GM18909 (cell line): ENCODE data around the gene RTKN.
"Not testable (repeated sequence)": the region's sequence is repeated elsewhere in the genome, so short reads cannot be mapped to it uniquely, and the experiment has no call there.

Experiments used
- ATAC-seq: cut with Tn5 transposase; IDR thresholded peaks from one replicate; pipeline ENCODE4 v1.9.1; 2021; ENCODE audit warnings: mild to moderate bottlenecking; ENCODE audit not compliant: unreplicated experiment, poor library complexity

RTKN gene

DNA sequence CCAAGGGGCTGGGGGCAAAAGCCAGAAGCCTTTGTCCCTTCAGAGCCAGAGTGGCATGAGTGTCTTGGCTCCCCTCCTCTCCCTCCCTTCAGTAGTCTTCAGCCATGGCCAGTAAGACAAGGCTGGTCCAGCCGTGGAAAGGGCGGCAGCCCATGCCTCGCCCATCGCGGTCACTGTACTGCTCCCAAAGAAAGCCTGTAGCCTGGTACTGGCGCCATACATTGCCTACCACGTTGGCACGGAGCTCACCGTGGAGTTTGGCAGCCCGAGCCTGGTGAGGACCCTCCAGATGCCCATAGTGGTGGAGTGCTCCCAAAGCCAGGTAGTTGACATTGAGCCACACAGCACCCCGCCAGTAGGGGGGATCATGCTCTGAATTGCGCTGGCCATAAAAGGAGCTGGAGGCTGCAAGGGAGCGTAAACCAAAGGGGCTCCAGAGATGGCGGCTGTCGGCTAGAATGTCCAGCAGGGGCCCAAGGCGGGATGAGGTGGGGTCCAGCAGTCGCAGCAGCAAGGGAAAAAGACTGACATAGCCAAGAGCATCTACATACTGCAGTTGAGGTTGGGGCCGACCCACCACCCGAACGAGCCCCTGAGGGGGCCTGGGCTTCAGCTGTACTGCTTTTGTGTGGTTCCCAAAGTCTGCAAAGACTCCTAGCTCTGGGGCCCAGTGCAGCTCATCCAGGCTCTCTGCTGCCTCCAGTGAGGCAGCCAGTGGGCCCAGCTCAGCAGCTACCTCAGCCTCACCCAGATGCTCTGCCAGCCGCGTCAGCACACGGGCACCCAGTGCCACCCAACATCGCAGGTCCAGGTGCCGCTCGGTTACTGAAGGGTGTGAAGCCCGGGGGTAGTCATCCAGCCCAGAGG, 19.7 kb upstream of the RTKN start:
- no peak for ATAC-seq

DNA sequence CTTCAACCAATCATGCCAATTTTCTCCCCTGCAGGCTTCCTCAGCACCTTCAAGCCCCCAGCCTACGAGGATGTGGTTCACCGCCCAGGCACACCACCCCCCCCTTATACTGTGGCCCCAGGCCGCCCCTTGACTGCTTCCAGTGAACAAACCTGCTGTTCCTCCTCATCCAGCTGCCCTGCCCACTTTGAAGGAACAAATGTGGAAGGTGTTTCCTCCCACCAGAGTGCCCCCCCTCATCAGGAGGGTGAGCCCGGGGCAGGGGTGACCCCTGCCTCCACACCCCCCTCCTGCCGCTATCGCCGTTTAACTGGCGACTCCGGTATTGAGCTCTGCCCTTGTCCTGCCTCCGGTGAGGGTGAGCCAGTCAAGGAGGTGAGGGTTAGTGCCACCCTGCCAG, 18.4 kb upstream of the RTKN start:
- not testable (repeated sequence) for ATAC-seq

- not testable (repeated sequence) for ATAC-seq
These were observed 17.9 kb upstream of the RTKN start for GRCh38 chr2:74459503-74460118.

GRCh38 chr2:74458938-74459363, 17.2 kb upstream of the RTKN start:
- no peak for ATAC-seq

DNA sequence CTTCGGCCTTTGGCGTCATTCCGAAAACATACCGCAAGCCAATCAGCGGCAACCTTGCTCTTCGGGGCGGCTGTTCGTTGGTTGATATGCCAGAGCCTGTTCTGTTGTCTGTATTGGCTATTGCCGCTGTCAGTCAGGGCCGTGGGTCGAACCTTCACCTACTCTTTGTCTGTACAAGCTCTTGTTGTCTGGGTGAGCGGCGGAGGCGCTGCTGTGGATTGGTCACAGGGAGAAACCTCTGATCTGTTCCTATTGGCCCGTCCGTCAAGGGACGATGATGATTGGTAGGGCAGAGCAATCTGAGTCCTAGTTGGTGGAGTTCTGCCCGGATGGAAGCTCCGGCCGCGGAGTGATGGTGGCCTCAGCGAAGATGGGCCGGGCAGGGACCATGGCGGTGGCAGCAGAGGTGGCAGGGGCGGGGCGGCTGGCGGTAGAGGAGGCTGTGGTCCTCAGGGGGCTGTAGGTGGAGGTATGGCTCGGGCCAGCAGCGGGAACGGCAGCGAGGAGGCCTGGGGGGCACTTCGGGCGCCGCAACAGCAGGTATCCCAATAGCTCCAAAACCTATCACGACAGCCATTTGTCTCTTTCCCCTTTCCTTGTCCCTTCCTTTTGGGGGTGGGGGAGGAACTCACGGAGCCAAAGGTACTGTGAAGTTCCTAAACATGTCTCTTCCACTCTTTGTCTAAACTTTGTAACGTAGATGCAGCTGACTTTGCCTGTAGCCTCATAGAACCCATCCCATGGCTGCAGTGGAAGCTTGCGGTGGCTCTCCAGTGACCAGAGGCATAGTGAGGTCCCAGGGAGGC, 16.6 kb upstream of the RTKN start, which contains the start of gene WBP1:
WBP1 (plus strand) TSS at position 307 of the 806 bp plus-strand sequence; CDS start at position 472, 165 bp downstream.
- peak; percentile 86 for ATAC-seq

- peak; percentile 34 for ATAC-seq
These were observed 15.9 kb upstream of the RTKN start for GRCh38 chr2:74457549-74458131.

GRCh38 chr2:74457129-74457548, 15.4 kb upstream of the RTKN start:
- no peak for ATAC-seq

GRCh38 chr2:74454654-74455511, 13.1 kb upstream of the RTKN start, which contains the start of gene INO80B:
TSS of gene INO80B (plus strand) at chr2:74455087. CDS start at chr2:74455117, 30 bp downstream.
- peak; percentile 50 for ATAC-seq

DNA sequence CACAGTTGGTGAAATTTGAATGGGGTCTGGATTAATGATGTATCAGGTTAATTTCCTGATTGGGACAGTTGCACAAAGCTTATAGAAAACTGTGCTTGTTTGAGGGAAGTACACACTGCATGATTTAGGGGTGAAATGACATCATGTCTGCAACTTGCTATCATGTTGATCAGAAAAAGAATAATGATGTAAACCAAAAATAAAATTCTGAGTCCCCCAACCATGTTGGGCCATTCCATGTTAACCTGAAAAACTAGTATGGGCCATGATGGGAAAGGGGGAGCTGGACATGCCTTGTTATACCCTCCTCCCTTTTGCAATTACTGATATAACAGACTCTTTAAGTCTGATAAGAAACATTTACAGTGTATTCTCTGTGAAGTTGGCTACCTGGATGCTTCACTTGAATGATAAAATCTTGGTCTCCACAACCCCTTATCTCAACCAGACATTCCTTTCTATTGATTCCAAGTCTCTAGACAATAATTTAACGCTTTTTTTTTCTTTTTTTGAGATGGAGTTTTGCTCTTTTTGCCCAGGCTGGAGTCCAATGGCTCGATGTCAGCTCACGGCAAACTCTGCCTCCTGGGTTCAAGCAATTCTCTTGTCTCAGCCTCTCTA, 8.9 kb upstream of the RTKN start:
- ATAC-seq: no peak

DNA sequence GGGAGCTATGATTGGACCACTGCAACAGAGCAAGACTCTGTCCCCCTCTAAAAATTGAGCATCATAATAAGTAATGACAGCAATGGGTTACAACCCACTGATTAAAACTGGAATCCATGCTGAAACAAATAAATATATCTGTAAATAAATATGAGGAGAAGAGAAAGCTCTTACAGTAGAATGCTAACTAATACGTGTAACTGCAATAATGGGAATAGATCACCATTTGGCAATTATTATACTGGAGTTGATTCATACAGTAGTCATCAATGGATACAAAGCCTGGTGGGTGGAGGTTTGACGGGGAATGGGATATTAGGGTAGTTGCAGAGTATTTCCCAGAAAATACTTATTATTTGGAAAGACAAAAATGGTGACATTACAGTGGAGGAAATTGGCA, 7.0 kb upstream of the RTKN start:
- ATAC-seq: no peak

DNA sequence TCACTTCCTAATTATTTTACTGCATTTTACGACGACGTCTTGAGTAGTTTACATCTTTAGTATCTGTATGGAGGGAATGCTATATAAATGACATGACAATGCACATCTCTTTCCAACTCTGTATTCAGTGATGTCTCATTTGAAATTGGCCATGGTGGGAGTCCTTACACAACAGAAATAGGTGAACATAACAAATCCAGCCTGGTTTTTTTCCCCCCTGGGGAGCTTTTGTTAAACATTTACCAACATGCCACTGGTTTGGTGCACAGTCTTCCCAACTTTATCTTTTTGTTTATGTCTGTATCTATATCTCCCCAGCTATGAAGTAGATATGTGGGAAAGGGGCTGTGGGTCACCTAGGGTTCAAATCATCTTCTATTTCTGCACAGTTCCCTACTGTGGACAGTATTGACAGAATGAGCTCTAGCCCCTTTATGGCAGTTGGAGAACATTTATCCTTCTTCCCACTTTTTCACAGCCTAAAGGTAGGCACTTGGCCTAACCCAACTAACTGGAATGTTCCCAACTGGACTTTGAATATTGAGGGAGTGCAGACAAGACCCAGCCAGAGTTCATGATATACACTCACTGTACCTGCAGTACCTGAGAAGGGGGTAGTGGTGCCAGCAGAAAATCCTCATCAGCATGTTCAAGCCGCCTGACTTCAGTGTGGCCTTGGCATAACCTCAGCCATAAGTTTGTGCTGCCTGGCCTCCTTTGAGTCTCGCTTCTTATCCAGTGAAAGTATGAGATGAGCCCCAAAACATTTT, 5.7 kb upstream of the RTKN start:
- no peak for ATAC-seq

DNA sequence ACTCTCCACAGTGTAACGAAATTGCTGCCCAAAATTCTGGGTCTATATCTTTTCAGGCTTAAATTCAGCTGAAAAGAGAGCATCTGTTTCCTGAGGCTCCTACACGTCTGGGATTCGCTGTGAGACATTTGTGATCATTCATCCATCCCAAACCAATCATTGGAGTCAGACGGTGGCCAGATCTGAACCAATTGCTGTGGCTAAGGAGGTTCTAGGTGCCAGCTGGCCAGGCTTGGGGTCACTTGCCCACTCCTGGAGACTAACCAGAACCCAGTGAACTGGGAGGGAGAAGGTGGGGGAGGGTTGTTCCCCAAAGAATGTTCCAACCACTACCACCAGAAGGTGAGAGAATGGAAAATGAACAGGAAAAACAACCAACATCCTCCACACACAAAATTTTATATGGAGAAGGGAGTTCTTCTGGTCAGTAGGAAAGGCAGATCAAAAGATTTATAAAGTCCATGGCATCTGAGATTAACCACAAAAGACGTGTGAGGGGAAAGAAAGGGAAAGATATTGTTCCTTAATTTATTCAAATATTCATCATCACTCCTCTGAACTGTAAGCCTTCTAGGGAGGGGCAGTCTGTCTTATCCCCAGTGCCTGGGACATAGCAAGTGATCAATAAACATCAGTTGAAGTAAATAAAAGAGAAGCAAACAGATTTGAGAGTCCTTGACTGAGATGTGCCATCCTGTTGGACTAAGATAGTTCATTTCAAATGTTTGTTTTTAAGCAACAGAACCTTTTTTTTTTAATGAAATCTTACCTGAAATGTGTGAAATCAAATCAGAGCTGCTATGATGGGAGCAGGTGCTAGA, 3.0 kb upstream of the RTKN start:
- ATAC-seq: no peak

DNA sequence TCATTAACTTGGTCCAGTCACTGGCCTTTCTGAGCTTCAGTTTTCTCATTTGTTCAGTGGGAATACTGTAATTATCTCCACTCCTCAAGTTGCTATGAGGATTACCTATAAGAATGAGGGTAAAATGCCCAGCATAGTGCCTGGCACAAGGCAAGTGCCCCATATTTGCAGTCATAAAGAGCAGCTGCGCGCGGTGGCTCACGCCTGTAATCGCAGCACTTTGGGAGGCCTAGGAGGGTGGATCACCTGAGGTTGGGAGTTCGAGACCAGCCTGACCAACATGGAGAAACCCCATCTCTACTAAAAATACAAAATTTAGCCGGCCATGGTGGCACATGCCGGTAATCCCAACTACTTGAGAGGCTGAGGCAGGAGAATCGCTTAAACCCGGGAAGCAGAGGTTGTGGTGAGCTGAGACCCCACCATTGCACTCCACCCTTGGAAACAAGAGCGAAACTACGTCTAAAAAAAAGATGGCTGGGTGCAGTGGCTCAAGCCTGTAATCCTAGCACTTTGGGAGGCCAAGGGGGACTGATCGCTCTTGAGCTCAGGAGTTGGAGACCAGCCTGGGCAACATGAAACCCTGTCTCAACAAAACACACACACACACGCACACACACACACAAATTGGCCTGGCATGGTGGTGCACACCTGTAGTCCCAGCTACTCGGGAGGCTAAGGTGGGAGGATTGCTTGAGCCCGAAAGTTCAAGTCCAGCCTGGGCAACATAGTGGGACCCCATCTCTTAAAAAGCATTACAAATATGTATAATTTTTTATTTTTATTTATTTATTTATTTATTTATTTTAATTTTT, 953 bp upstream of the RTKN start:
- not testable (repeated sequence) for ATAC-seq

- no peak for ATAC-seq
These were observed 507 bp downstream of the RTKN start for GRCh38 chr2:74441170-74441689.

- ATAC-seq: peak; percentile 79
These were observed 1.2 kb downstream of the RTKN start for GRCh38 chr2:74440378-74441169.
